Panc1 (cell line): ENCODE data around the gene STK4. TPM values are rescaled to one million over a fixed set of nuclear protein-coding genes. Genes with fewer than 3 reads are reported as not detected.
A peak's percentile ranks its signal among the peaks of the same experiment; 100 is the strongest.

Experiments used
- ATAC-seq: fragments of 200-7000 bp; cut with Tn5 transposase; 2 replicates; pipeline ENCODE4 v1.9.1; 2020; ENCODE audit warnings: mild to moderate bottlenecking, moderate library complexity
- BruUV-seq: library from RNA; stranded (reverse); fragments of 400-500 nt; replicated peaks from 2 replicates; lab custom pipeline; 2021; lab: Mats Ljungman, UMichigan
- CTCF ChIA-PET: fragments of 300-600 bp; sonication (Branson Sonifier 250); formaldehyde crosslinking; loops from one replicate; lab custom pipeline; 2022; ENCODE audit warnings: antibody characterized with exemption; lab: Charles Lee
- POLR2A ChIA-PET: fragments of 300-600 bp; sonication (Branson Sonifier 250); formaldehyde crosslinking; loops from one replicate; lab custom pipeline; 2022; ENCODE audit warnings: antibody characterized with exemption; lab: Charles Lee
- DNase-seq: peaks from one replicate; pipeline ENCODE4 v3.0.0-alpha.2; 2010; ENCODE audit warnings: low read depth, low spot score
- H3K27ac ChIP-seq: 2 replicates; pipeline ENCODE4 v1.5.1; 2011; ENCODE audit warnings: mild to moderate bottlenecking, low read length, inconsistent platforms
- H3K27me3 ChIP-seq: fragments of 200-500 bp; sonication (Bioruptor generic); 2 replicates; pipeline ENCODE4 v1.6.0; 2014; ENCODE audit warnings: low read length, inconsistent platforms; ENCODE audit not compliant: control insufficient read depth, insufficient read depth
- H3K36me3 ChIP-seq: fragments of 200-500 bp; sonication (Bioruptor generic); 2 replicates; pipeline ENCODE4 v1.5.1; 2014; ENCODE audit warnings: inconsistent platforms, mild to moderate bottlenecking, low read length, moderate library complexity; ENCODE audit not compliant: control insufficient read depth, insufficient read depth
- H3K4me1 ChIP-seq: 2 replicates; pipeline ENCODE4 v1.5.1; 2011; ENCODE audit warnings: inconsistent platforms, mild to moderate bottlenecking, low read length, moderate library complexity; ENCODE audit not compliant: control insufficient read depth, insufficient read depth
- H3K4me3 ChIP-seq, 2 experiments: 2 replicates each; pipeline ENCODE4 v1.5.1; 2011 to 2012; ENCODE audit warnings: low read depth in 2 of 2, low read length in 2 of 2, mild to moderate bottlenecking in 2 of 2, inconsistent platforms in 1 of 2, moderate library complexity in 1 of 2
- H3K9me3 ChIP-seq: fragments of 200-500 bp; sonication (Bioruptor generic); 2 replicates; pipeline ENCODE4 v1.5.1; 2014; ENCODE audit warnings: low read depth, mild to moderate bottlenecking, inconsistent platforms, low read length, moderate library complexity; ENCODE audit not compliant: control insufficient read depth, insufficient read depth
- POLR2AphosphoS5 ChIP-seq: IDR thresholded peaks from 2 replicates; pipeline ENCODE4 v1.6.1; 2012; ENCODE audit warnings: mild to moderate bottlenecking, low read depth, low read length, moderate library complexity
- SIN3A ChIP-seq: IDR thresholded peaks from 2 replicates; pipeline ENCODE4 v1.6.1; 2012; ENCODE audit warnings: low read depth, mild to moderate bottlenecking, low read length, moderate library complexity, borderline replicate concordance; ENCODE audit not compliant: insufficient read depth
- TCF7L2 ChIP-seq: IDR thresholded peaks from 2 replicates; pipeline ENCODE4 v1.6.1; 2011; ENCODE audit warnings: mild to moderate bottlenecking, low read depth, low read length, inconsistent platforms
- in situ Hi-C: cut with HindIII; loops from 2 replicates; pipeline ENCODE4 v1.10.0; 2016; ENCODE audit warnings: low sequenced_read_pairs, low pct_unique_long_range_greater_than_20kb
- intact Hi-C: fragments of 100-400 bp; cut with micrococcal nuclease; formaldehyde crosslinking; loops from one replicate; pipeline ENCODE4 v1.10.0; 2022; ENCODE audit not compliant: unreplicated experiment
- total RNA-seq: library from RNA; stranded (reverse); gene quantifications from one replicate; pipeline ENCODE4 v1.2.1, GENCODE V29; 2021; ENCODE audit not compliant: unreplicated experiment
- TF ChIP-seq, protein P1 (sequence below): fragments of 450-650 bp; IDR thresholded peaks from 2 replicates; pipeline ENCODE4 v1.5.1; 2017; ENCODE audit warnings: mild to moderate bottlenecking
- TF ChIP-seq, protein P2 (sequence below), 2 experiments: IDR thresholded peaks; 2 replicates each; pipeline ENCODE4 v1.6.1; 2011 to 2012; ENCODE audit warnings: low read depth in 2 of 2, control low read depth in 1 of 2, low read length in 1 of 2, mild to moderate bottlenecking in 1 of 2, moderate library complexity in 1 of 2; ENCODE audit not compliant: insufficient read depth in 1 of 2

Gene STK4
- total RNA-seq, 1 experiment from 2014 or later, result 50.2 TPM

GRCh38 chr20:44930517-44931168 lies 35.7 kb upstream of the STK4 start:
- Histone ChIP-seq H3K27ac (no peak overlapping the region), H3K4me3 (no peak overlapping the region), H3K9me3 (no peaks in the 10 kb centered on the region), H3K36me3 (no peaks in the 10 kb centered on the region), H3K4me1 (no peaks in the 10 kb centered on the region), H3K27me3 (no peaks in the 10 kb centered on the region)
- TF ChIP-seq POLR2AphosphoS5 (no peak), SIN3A (no peak), TCF7L2 (no peak)
- TF ChIP-seq, protein P1, sequence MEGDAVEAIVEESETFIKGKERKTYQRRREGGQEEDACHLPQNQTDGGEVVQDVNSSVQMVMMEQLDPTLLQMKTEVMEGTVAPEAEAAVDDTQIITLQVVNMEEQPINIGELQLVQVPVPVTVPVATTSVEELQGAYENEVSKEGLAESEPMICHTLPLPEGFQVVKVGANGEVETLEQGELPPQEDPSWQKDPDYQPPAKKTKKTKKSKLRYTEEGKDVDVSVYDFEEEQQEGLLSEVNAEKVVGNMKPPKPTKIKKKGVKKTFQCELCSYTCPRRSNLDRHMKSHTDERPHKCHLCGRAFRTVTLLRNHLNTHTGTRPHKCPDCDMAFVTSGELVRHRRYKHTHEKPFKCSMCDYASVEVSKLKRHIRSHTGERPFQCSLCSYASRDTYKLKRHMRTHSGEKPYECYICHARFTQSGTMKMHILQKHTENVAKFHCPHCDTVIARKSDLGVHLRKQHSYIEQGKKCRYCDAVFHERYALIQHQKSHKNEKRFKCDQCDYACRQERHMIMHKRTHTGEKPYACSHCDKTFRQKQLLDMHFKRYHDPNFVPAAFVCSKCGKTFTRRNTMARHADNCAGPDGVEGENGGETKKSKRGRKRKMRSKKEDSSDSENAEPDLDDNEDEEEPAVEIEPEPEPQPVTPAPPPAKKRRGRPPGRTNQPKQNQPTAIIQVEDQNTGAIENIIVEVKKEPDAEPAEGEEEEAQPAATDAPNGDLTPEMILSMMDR, result no peak
- TF ChIP-seq, protein P2, sequence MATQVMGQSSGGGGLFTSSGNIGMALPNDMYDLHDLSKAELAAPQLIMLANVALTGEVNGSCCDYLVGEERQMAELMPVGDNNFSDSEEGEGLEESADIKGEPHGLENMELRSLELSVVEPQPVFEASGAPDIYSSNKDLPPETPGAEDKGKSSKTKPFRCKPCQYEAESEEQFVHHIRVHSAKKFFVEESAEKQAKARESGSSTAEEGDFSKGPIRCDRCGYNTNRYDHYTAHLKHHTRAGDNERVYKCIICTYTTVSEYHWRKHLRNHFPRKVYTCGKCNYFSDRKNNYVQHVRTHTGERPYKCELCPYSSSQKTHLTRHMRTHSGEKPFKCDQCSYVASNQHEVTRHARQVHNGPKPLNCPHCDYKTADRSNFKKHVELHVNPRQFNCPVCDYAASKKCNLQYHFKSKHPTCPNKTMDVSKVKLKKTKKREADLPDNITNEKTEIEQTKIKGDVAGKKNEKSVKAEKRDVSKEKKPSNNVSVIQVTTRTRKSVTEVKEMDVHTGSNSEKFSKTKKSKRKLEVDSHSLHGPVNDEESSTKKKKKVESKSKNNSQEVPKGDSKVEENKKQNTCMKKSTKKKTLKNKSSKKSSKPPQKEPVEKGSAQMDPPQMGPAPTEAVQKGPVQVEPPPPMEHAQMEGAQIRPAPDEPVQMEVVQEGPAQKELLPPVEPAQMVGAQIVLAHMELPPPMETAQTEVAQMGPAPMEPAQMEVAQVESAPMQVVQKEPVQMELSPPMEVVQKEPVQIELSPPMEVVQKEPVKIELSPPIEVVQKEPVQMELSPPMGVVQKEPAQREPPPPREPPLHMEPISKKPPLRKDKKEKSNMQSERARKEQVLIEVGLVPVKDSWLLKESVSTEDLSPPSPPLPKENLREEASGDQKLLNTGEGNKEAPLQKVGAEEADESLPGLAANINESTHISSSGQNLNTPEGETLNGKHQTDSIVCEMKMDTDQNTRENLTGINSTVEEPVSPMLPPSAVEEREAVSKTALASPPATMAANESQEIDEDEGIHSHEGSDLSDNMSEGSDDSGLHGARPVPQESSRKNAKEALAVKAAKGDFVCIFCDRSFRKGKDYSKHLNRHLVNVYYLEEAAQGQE (IDR thresholded peaks at IDR 0.05; ENCODE audit: insufficient read depth in 1 of 2, low read depth in 2 of 2, low read length in 1 of 2), result no peak
- DNase-seq, result no peak
- no TSS peak for BruUV-seq
- intact Hi-C loops, result no loop called here
- CTCF ChIA-PET, result no interaction called here
- in situ Hi-C loops, result no loop called here
- ATAC-seq, result no peak
- POLR2A ChIA-PET, result no interaction called here

GRCh38 chr20:44931911-44932310 lies 34.4 kb upstream of the STK4 start:
- in situ Hi-C loops, result no loop called here
- DNase-seq (no peak), ATAC-seq (no peak)
- Histone ChIP-seq H3K27me3 (no peaks in the 10 kb centered on the region), H3K4me3 (no peak overlapping the region), H3K27ac (no peak overlapping the region), H3K36me3 (no peaks in the 10 kb centered on the region), H3K4me1 (no peaks in the 10 kb centered on the region), H3K9me3 (no peaks in the 10 kb centered on the region)
- BruUV-seq, result TSS peak; percentile 92
- no peak for TF ChIP-seq POLR2AphosphoS5
- POLR2A ChIA-PET, result no interaction called here
- intact Hi-C loops, result no loop called here
- CTCF ChIA-PET, result no interaction called here

- ChIA-PET CTCF (interaction anchor here (0.5 kb wide), 1 partner anchor 1744 kb away, joined by 4 read pairs; no protein-coding TSS in a partner anchor), POLR2A (no interaction called here)
- in situ Hi-C loops, result no loop called here
- Histone ChIP-seq H3K9me3 (no peaks in the 10 kb centered on the region), H3K36me3 (no peaks in the 10 kb centered on the region), H3K27me3 (no peaks in the 10 kb centered on the region), H3K4me3 (no peak overlapping the region), H3K27ac (no peak overlapping the region), H3K4me1 (no peaks in the 10 kb centered on the region)
- BruUV-seq, result no TSS peak
- ATAC-seq (no peak), DNase-seq (no peak)
- intact Hi-C loops, result no loop called here
- TF ChIP-seq SIN3A (no peak), POLR2AphosphoS5 (no peak), TCF7L2 (no peak)
- TF ChIP-seq, protein P1, result no peak
- TF ChIP-seq, protein P2 (IDR thresholded peaks at IDR 0.05; ENCODE audit: insufficient read depth in 1 of 2, low read depth in 2 of 2, low read length in 1 of 2), result no peak
Measured at GRCh38 chr20:44932916-44933315, 33.4 kb upstream of the STK4 start.
